GM10847 (cell line): ENCODE results near the gene PTPRS.

Experiments
- POLR2A ChIP-seq: IDR thresholded peaks from 2 replicates; pipeline ENCODE4 v1.6.1; 2011; ENCODE audit not compliant: insufficient read length; ENCODE audit errors: extremely low read depth

The PTPRS gene

DNA sequence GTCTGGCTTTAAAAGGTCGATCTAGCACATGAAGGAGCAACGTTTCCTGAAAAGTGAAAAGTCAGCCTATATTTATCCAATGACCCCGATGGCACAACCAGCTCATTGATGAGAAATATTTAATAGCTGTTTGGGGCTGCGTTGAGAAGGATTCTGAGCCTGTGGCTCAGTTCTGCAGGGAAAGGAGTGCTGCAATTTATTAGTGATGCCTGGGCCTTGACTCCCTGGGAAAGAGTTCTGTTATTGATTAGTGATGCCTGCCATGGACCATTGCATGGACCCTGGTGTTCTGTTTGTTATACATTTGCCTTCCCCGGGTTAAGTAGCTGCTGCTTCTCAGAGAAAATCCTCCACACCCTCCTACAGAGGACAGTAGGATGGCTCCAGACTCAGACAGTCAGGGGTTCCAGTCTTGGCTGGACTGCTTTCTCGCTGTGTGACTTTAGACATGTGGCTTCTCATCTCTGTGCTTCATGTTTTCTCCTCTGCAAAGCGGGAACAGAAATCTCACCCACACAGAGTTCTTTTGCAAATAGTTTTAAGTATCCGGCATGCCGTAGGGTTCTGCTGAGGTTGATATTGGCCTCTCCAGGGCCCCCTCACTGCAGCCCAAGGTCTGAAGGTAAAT lies 17.7 kb upstream of the PTPRS start:
- TF ChIP-seq POLR2A: no peak

- TF ChIP-seq POLR2A: no peak
These were observed 17.0 kb upstream of the PTPRS start for GRCh38 chr19:5357584-5357983.

DNA sequence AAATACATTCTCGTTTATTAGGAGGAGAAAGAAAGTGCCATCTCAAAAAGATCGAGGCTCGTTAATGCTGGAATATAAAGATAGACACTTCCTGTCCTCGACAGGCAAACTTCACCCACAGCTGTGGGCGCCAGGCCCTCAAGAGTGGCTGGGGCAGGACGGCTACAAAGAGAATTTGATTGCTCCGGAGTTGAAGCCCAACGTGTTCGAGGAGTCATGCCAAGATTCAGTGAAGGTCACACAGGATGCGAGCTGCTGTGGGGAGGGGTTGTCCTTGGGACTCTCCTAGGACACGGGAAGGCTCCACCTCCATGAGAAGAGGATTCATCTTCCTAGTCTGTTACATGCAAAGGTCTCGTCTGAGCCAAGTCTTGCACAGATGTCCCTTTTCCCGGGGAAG lies 16.3 kb upstream of the PTPRS start:
- no peak for TF ChIP-seq POLR2A

DNA sequence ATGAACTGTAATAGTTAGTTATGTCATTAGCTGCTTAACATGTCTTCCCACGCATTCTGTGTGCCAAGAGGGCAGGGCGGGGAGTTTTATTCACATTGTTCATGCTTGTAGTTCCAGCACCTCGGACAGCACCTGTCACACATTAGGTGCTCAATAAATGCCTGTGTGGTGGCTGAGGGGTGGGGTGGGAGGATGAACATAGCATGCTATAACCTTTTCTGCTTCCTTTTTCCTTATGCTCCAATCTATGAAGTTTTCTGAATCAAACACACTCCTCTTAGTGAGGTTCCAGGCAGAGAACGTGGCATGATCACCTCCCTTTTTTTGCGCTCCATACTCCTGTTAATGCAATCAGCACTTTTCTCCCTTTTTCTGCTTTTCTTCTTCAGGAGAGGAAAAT lies 15.8 kb upstream of the PTPRS start:
- no peak for TF ChIP-seq POLR2A

- TF ChIP-seq POLR2A: no peak
These were observed 15.1 kb upstream of the PTPRS start for GRCh38 chr19:5355693-5356092.

GRCh38 chr19:5355076-5355475 lies 14.5 kb upstream of the PTPRS start:
- TF ChIP-seq POLR2A: no peak

DNA sequence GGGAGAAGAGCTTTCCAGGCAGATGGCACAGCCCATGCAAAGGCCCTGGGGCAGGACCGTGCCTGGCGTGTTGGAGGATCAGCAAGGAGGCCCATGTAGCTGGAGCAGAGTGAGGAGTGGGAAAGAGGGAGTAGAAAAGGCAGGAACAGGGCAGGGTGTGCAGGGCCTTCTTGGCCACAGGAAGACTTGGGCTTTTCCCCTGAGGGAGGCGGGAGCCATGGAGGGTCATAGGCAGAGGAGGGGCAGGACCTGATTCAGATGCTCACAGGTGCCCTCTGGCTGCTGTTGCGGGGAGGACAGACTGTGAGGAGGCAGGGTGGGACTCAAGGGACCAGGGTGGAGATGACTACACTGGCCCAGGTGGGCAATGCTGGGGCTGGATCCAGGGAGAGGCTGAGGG lies 13.8 kb upstream of the PTPRS start:
- TF ChIP-seq POLR2A: no peak

DNA sequence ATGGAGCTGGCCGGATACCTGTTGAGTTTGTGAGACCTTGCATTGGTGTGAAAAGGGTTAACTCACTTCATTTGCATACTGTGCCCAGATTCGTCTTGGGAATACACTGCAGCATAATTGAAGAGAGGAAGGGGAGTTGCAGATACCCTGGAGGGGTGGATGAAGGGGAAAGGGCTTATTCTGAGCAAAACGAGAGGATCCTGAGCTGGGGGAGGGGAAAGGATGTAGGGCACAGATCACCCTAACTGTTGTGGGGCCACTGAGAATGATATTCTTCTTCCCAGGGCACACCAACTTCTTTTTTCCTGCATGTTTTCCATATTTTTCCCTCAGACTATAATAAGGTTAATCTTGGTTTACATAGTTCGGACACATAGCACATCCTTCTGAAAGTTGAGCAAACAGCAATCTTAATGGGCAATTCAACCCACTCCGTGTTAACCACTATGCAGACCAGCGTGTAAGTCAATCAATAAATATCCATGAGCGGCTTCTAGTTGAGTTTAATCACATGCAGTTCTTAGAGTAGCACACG lies 11.7 kb upstream of the PTPRS start:
- TF ChIP-seq POLR2A: no peak

- TF ChIP-seq POLR2A: no peak
These were observed 11.2 kb upstream of the PTPRS start for GRCh38 chr19:5351731-5352228.

- no peak for TF ChIP-seq POLR2A
These were observed 8.4 kb upstream of the PTPRS start for GRCh38 chr19:5349041-5349440.

GRCh38 chr19:5345895-5346386 lies 5.3 kb upstream of the PTPRS start:
- TF ChIP-seq POLR2A: no peak

GRCh38 chr19:5343848-5344247 lies 3.2 kb upstream of the PTPRS start:
- TF ChIP-seq POLR2A: no peak

- no peak for TF ChIP-seq POLR2A
These were observed 2.1 kb upstream of the PTPRS start for GRCh38 chr19:5342573-5343201.

DNA sequence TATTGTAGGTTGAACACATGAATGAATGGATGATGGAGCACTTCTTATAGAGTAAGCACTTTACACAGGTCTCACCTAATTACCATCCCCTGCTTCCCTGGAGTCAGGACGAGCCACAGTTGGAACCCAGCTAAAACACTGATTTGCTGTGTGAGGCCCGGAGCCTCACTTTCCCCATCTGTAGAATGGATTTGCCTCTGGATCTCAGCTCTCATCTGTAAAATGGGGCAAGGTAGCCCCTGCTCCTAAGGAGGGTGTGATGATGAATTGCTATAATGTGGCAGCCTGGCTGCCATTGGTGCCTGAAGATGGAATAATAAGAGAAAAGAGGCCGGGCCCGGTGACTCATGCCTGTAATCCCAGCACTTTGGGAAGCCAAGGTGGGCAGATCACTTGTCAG lies 1.4 kb upstream of the PTPRS start:
- TF ChIP-seq POLR2A: no peak

- TF ChIP-seq POLR2A: no peak
These were observed 822 bp upstream of the PTPRS start for GRCh38 chr19:5341448-5341820.

GRCh38 chr19:5339950-5340636 lies 519 bp downstream of the PTPRS start:
- no peak for TF ChIP-seq POLR2A
